CD8-positive, alpha-beta memory T cell (primary cell): ENCODE measurements around the gene IER5L. TPM values are rescaled to one million over a fixed set of nuclear protein-coding genes. Genes with fewer than 3 reads are reported as not detected.

Source experiments
- CTCF ChIA-PET: fragments of 350-600 bp; sonication (Branson Sonifier 250); formaldehyde crosslinking; loops from one replicate; lab custom pipeline; 2021; ENCODE audit warnings: antibody characterized with exemption; lab: Charles Lee
- POLR2A ChIA-PET: fragments of 350-600 bp; sonication (Branson Sonifier 250); formaldehyde crosslinking; loops from one replicate; lab custom pipeline; 2021; ENCODE audit warnings: antibody characterized with exemption; lab: Charles Lee
- DNase-seq, 5 donors: peaks; one replicate each; pipeline versions ENCODE4 v3.0.0 to v3.0.0-alpha.2; 2020 to 2022; ENCODE audit warnings: mixed read lengths in 1 of 5
- H3K27ac ChIP-seq: one replicate; pipeline ENCODE4 v1.7.0; 2013; ENCODE audit warnings: low read depth, mild to moderate bottlenecking, low read length, moderate library complexity
- H3K27me3 ChIP-seq: 2 replicates; pipeline ENCODE4 v1.7.0; 2013; ENCODE audit warnings: low read length, mild to moderate bottlenecking; ENCODE audit not compliant: insufficient read depth, poor library complexity, severe bottlenecking
- H3K36me3 ChIP-seq: 2 replicates; pipeline ENCODE4 v1.7.0; 2013; ENCODE audit warnings: mild to moderate bottlenecking, low read length, moderate library complexity; ENCODE audit not compliant: insufficient read depth
- H3K4me1 ChIP-seq: 2 replicates; pipeline ENCODE4 v1.7.0; 2013; ENCODE audit warnings: mild to moderate bottlenecking, low read length, moderate library complexity; ENCODE audit not compliant: insufficient read depth
- H3K4me3 ChIP-seq: 2 replicates; pipeline ENCODE4 v1.7.0; 2013; ENCODE audit warnings: mild to moderate bottlenecking, low read length
- H3K9me3 ChIP-seq: 2 replicates; pipeline ENCODE4 v1.7.0; 2013; ENCODE audit warnings: mild to moderate bottlenecking, low read length
- H3K27ac Mint-ChIP-seq, 8 donors: one replicate each; pipeline ENCODE4 v1.8.0; 2020 to 2021; ENCODE audit warnings: mixed read lengths in 8 of 8, mild to moderate bottlenecking in 6 of 8, inconsistent platforms in 3 of 8, moderate library complexity in 3 of 8
- H3K27me3 Mint-ChIP-seq, 2 donors: one replicate each; pipeline ENCODE4 v1.8.0; 2020 to 2021; ENCODE audit warnings: mixed read lengths in 2 of 2, mild to moderate bottlenecking in 1 of 2, moderate library complexity in 1 of 2
- H3K36me3 Mint-ChIP-seq, 3 donors: one replicate each; pipeline ENCODE4 v1.8.0; 2020 to 2021; ENCODE audit warnings: mixed read lengths in 3 of 3, inconsistent platforms in 1 of 3, mild to moderate bottlenecking in 1 of 3
- H3K4me1 Mint-ChIP-seq, 3 donors: one replicate each; pipeline ENCODE4 v1.8.0; 2020 to 2021; ENCODE audit warnings: mixed read lengths in 3 of 3, inconsistent platforms in 1 of 3, mild to moderate bottlenecking in 1 of 3
- H3K4me3 Mint-ChIP-seq, 7 donors: one replicate each; pipeline ENCODE4 v1.8.0; 2020 to 2021; ENCODE audit warnings: mixed read lengths in 7 of 7, mild to moderate bottlenecking in 6 of 7, moderate library complexity in 4 of 7, inconsistent platforms in 2 of 7
- H3K9me3 Mint-ChIP-seq, 5 donors: one replicate each; pipeline ENCODE4 v1.8.0; 2020 to 2022; ENCODE audit warnings: mixed read lengths in 5 of 5, mild to moderate bottlenecking in 3 of 5, moderate library complexity in 2 of 5, inconsistent platforms in 1 of 5
- polyA plus RNA-seq: library from polyadenylated mRNA; unstranded; fragments of 300-500 nt; fragmentation: Illumina TruSeq; gene quantifications from one replicate; pipeline ENCODE4 v1.2.3, GENCODE V29; 2021
- total RNA-seq, 2 experiments: library from RNA; stranded (reverse); gene quantifications; one replicate each; pipeline ENCODE4 v1.2.3, GENCODE V29; 2021

The IER5L gene
- total and polyA plus RNA-seq, 3 experiments from 2014 or later, result 0.16 to 3.0 (median 2.8) TPM

- Mint-ChIP-seq H3K9me3 (no peaks in the 10 kb centered on the region), H3K27ac (no peak overlapping the region), H3K36me3 (peaks cover 0 to 20% (median 2%) of the 10 kb centered on the region in 3 donors), H3K4me1 (no peaks in the 10 kb centered on the region), H3K4me3 (no peak overlapping the region), H3K27me3 (no peaks in the 10 kb centered on the region)
- Histone ChIP-seq H3K27me3 (no peaks in the 10 kb centered on the region), H3K36me3 (no peaks in the 10 kb centered on the region), H3K9me3 (no peaks in the 10 kb centered on the region), H3K4me1 (no peaks in the 10 kb centered on the region), H3K27ac (no peak overlapping the region), H3K4me3 (no peak overlapping the region)
- DNase-seq, result no peak
- ChIA-PET POLR2A (no interaction called here), CTCF (interaction anchor here (1.3 kb wide), 1 partner anchor 15 kb away, joined by 3 read pairs; no protein-coding TSS in a partner anchor)
These were observed 21.9 kb downstream of the IER5L start for GRCh38 chr9:129156163-129156562.

- H3K4me1 Mint-ChIP-seq, result no peaks in the 10 kb centered on the region
- H3K4me3 Mint-ChIP-seq, result no peak overlapping the region
- POLR2A ChIA-PET, result no interaction called here
- Histone ChIP-seq H3K36me3 (no peaks in the 10 kb centered on the region), H3K4me1 (no peaks in the 10 kb centered on the region), H3K27me3 (no peaks in the 10 kb centered on the region), H3K9me3 (no peaks in the 10 kb centered on the region), H3K27ac (no peak overlapping the region), H3K4me3 (no peak overlapping the region)
- H3K9me3 Mint-ChIP-seq, result no peaks in the 10 kb centered on the region
- CTCF ChIA-PET, result interaction anchor here (1.3 to 1.5 kb wide), 2 partner anchors 12 to 23 kb away, joined by 3 read pairs; no protein-coding TSS in a partner anchor
- peaks cover 0 to 26% (median 2%) of the 10 kb centered on the region in 3 donors for H3K36me3 Mint-ChIP-seq
- no peak for DNase-seq
- H3K27me3 Mint-ChIP-seq, result no peaks in the 10 kb centered on the region
- no peak overlapping the region for H3K27ac Mint-ChIP-seq
These were observed 23.1 kb downstream of the IER5L start for GRCh38 chr9:129154866-129155477.

- no peaks in the 10 kb centered on the region for H3K4me1 Mint-ChIP-seq
- H3K27ac ChIP-seq, result no peak overlapping the region
- H3K27ac Mint-ChIP-seq, result peak overlapping the region in 3 of 8 donors; percentile 32 to 43 (median 38)
- peaks cover 5% of the 10 kb centered on the region for H3K36me3 ChIP-seq
- no peak for DNase-seq
- H3K9me3 Mint-ChIP-seq, result no peaks in the 10 kb centered on the region
- H3K4me1 ChIP-seq, result no peaks in the 10 kb centered on the region
- H3K9me3 ChIP-seq, result no peaks in the 10 kb centered on the region
- CTCF ChIA-PET, result interaction anchor here (1.7 to 2.5 kb wide), 2 partner anchors 9 to 20 kb away, joined by 5 to 15 read pairs; no protein-coding TSS in a partner anchor
- POLR2A ChIA-PET, result no interaction called here
- peaks cover 0 to 47% (median 4%) of the 10 kb centered on the region in 3 donors for H3K36me3 Mint-ChIP-seq
- no peaks in the 10 kb centered on the region for H3K27me3 ChIP-seq
- H3K4me3 Mint-ChIP-seq, result no peak overlapping the region
- no peaks in the 10 kb centered on the region for H3K27me3 Mint-ChIP-seq
- no peak overlapping the region for H3K4me3 ChIP-seq
These were observed 26.6 kb downstream of the IER5L start for GRCh38 chr9:129151469-129151868.

GRCh38 chr9:129150672-129151211 lies 27.3 kb downstream of the IER5L start:
- POLR2A ChIA-PET, result no interaction called here
- H3K36me3 ChIP-seq, result peaks cover 5% of the 10 kb centered on the region
- H3K27ac ChIP-seq, result no peak overlapping the region
- Mint-ChIP-seq H3K27ac (peak overlapping the region in 1 of 8 donors; percentile 23), H3K4me3 (no peak overlapping the region), H3K36me3 (peaks cover 0 to 52% (median 4%) of the 10 kb centered on the region in 3 donors), H3K4me1 (no peaks in the 10 kb centered on the region), H3K9me3 (no peaks in the 10 kb centered on the region), H3K27me3 (peaks cover 0 to 1% of the 10 kb centered on the region in 2 donors)
- H3K9me3 ChIP-seq, result no peaks in the 10 kb centered on the region
- no peaks in the 10 kb centered on the region for H3K4me1 ChIP-seq
- no peak overlapping the region for H3K4me3 ChIP-seq
- CTCF ChIA-PET, result interaction anchor here (1.7 to 2.5 kb wide), 2 partner anchors 8 to 19 kb away, joined by 5 to 15 read pairs; no protein-coding TSS in a partner anchor
- H3K27me3 ChIP-seq, result no peaks in the 10 kb centered on the region
- no peak for DNase-seq

- peak overlapping the region in 3 of 8 donors; percentile 29 to 52 (median 33) for H3K27ac Mint-ChIP-seq
- no peak overlapping the region for H3K4me3 Mint-ChIP-seq
- Histone ChIP-seq H3K4me3 (no peak overlapping the region), H3K27me3 (no peaks in the 10 kb centered on the region), H3K27ac (no peak overlapping the region), H3K9me3 (no peaks in the 10 kb centered on the region), H3K4me1 (no peaks in the 10 kb centered on the region), H3K36me3 (peaks cover 5% of the 10 kb centered on the region)
- no peak for DNase-seq
- ChIA-PET POLR2A (no interaction called here), CTCF (no interaction called here)
- H3K4me1 Mint-ChIP-seq, result no peaks in the 10 kb centered on the region
- peaks cover 0 to 55% (median 4%) of the 10 kb centered on the region in 3 donors for H3K36me3 Mint-ChIP-seq
- H3K9me3 Mint-ChIP-seq, result no peaks in the 10 kb centered on the region
- H3K27me3 Mint-ChIP-seq, result peaks cover 0 to 1% of the 10 kb centered on the region in 2 donors
These were observed 27.9 kb downstream of the IER5L start for GRCh38 chr9:129150122-129150521.

- ChIA-PET CTCF (interaction anchor here (1.0 kb wide), 1 partner anchor 18 kb away, joined by 3 read pairs; no protein-coding TSS in a partner anchor), POLR2A (no interaction called here)
- H3K36me3 ChIP-seq, result peaks cover 5% of the 10 kb centered on the region
- Mint-ChIP-seq H3K4me1 (no peaks in the 10 kb centered on the region), H3K9me3 (no peaks in the 10 kb centered on the region), H3K27me3 (peaks cover 0 to 1% of the 10 kb centered on the region in 2 donors), H3K4me3 (peak overlapping the region in 1 of 7 donors; percentile 65), H3K27ac (peak overlapping the region in 2 of 8 donors; percentile 48 to 95), H3K36me3 (peaks cover 0 to 53% (median 4%) of the 10 kb centered on the region in 3 donors)
- H3K27ac ChIP-seq, result no peak overlapping the region
- no peak overlapping the region for H3K4me3 ChIP-seq
- DNase-seq, result no peak
- no peaks in the 10 kb centered on the region for H3K27me3 ChIP-seq
- no peaks in the 10 kb centered on the region for H3K4me1 ChIP-seq
- H3K9me3 ChIP-seq, result no peaks in the 10 kb centered on the region
These were observed 28.6 kb downstream of the IER5L start for GRCh38 chr9:129149442-129149841.

GRCh38 chr9:129148463-129149204 lies 29.4 kb downstream of the IER5L start:
- no peaks in the 10 kb centered on the region for H3K9me3 Mint-ChIP-seq
- no peak overlapping the region for H3K27ac ChIP-seq

More at GRCh38 chr9:129148463-129149204, 29.4 kb downstream of the IER5L start:
- H3K4me3 ChIP-seq, result no peak overlapping the region
- no peaks in the 10 kb centered on the region for H3K27me3 ChIP-seq
- no peaks in the 10 kb centered on the region for H3K4me1 ChIP-seq
- no peaks in the 10 kb centered on the region for H3K9me3 ChIP-seq
- peaks cover 0 to 57% (median 4%) of the 10 kb centered on the region in 3 donors for H3K36me3 Mint-ChIP-seq
- CTCF ChIA-PET, result interaction anchor here (1.0 kb wide), 1 partner anchor 17 kb away, joined by 3 read pairs; no protein-coding TSS in a partner anchor
- H3K4me1 Mint-ChIP-seq, result peaks cover 0 to 5% (median 3%) of the 10 kb centered on the region in 3 donors
- peaks cover 9% of the 10 kb centered on the region for H3K36me3 ChIP-seq
- H3K27me3 Mint-ChIP-seq, result peaks cover 0 to 1% of the 10 kb centered on the region in 2 donors
- no peak overlapping the region for H3K4me3 Mint-ChIP-seq
- H3K27ac Mint-ChIP-seq, result no peak overlapping the region
- no peak for DNase-seq
- POLR2A ChIA-PET, result no interaction called here
